Measurements from ENCODE around the gene OSTN.

Gene OSTN

GRCh38 chr3:191296041-191296541, 97.0 kb downstream of the OSTN start:
- Mint-ChIP-seq H3K9me3 (no peaks in the 10 kb centered on the region), H3K27ac (no peak overlapping the region), H3K4me3 (no peak overlapping the region), H3K4me1 (peaks cover 31% of the 10 kb centered on the region), H3K36me3 (peaks cover 2% of the 10 kb centered on the region), H3K27me3 (no peaks in the 10 kb centered on the region)
- ATAC-seq (ENCODE audit: low read depth) (peak; percentile 87), DNase-seq (ENCODE audit: low spot score in 2 of 2) (peak in 1 of 2 donors; percentile 67)

DNA sequence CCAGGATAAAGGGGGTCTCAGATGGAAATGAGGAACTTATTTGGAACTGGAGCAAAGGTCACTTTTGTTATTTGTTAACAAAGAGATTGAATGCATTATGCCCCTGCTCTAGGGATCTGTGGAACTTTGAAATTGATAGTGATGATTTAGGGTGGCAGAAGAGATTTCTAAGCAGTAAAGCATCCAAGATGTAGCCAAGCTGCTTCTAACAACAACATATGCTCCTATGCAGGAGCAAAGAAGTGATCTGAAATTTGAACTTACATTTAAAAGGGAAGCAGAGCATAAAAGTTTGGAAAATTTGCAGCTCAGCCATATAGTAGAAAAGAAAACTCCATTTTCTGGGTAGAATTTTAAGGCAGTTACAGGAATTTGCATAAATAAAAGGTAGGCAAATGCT, 99.8 kb downstream of the OSTN start:
- peak overlapping the region; percentile 78 for H3K27ac Mint-ChIP-seq
- no peaks in the 10 kb centered on the region for H3K9me3 Mint-ChIP-seq
- H3K36me3 Mint-ChIP-seq, result peaks cover 2% of the 10 kb centered on the region

DNA sequence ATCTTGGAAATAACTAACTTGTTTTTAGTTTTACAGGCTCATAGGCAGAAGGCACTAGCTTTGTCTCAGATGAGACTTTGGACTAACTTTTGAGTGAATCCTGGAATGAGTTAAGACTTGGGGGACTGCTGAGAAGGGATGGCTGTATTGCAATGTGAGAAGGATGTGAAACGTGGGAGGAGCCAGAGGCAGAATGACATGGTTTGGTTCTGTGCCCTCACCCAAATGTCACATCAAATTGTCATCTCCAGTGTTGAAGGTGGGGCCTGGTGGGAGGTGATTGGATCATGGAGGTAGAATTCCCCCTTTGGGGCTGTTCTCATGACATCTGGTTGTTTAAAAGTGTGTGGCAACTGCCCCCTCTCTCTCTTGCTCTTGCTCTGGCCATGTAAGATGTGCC, 101.4 kb downstream of the OSTN start:
- H3K36me3 Mint-ChIP-seq, result peaks cover 2% of the 10 kb centered on the region
- no peak for ATAC-seq (ENCODE audit: low read depth)
- H3K4me3 Mint-ChIP-seq, result peak overlapping the region; percentile 22
- no peak for DNase-seq (ENCODE audit: low spot score in 2 of 2)
- H3K27me3 Mint-ChIP-seq, result no peaks in the 10 kb centered on the region
- peaks cover 54% of the 10 kb centered on the region for H3K4me1 Mint-ChIP-seq
- H3K9me3 Mint-ChIP-seq, result no peaks in the 10 kb centered on the region
- H3K27ac Mint-ChIP-seq, result peak overlapping the region; percentile 83

More for the DNA sequence above, 99.8 kb downstream of the OSTN start:
- Mint-ChIP-seq H3K4me1 (peaks cover 46% of the 10 kb centered on the region), H3K27me3 (no peaks in the 10 kb centered on the region), H3K4me3 (peak overlapping the region; percentile 1)
- no peak for ATAC-seq (ENCODE audit: low read depth)
- no peak for DNase-seq (ENCODE audit: low spot score in 2 of 2)

DNA sequence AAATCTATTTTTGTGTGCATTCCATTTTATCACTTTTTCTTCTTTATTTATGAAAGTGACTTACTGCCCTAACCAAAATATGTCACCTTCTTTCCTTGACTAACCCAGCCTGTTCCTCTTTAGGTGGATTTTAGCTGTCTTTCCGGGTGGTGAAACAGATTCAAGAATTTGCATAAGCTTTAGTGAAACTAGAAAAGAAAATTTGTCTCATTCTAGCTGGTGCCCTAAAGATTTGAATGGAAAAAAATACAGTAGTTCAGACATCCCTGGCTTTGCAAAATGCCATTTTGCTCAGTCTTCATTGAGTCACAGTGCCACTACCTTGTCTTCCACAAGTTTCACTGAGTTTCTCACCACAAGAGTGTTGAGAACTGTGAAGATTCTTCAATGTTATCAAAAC, 102.0 kb downstream of the OSTN start:
- Mint-ChIP-seq H3K36me3 (peaks cover 2% of the 10 kb centered on the region), H3K27me3 (no peaks in the 10 kb centered on the region), H3K4me3 (peak overlapping the region; percentile 22), H3K4me1 (peaks cover 54% of the 10 kb centered on the region), H3K9me3 (no peaks in the 10 kb centered on the region), H3K27ac (peak overlapping the region; percentile 83)
- ATAC-seq (ENCODE audit: low read depth) (peak; percentile 80), DNase-seq (ENCODE audit: low spot score in 2 of 2) (peak in 1 of 2 donors; percentile 54)

- Mint-ChIP-seq H3K9me3 (no peaks in the 10 kb centered on the region), H3K4me1 (peaks cover 52% of the 10 kb centered on the region), H3K36me3 (peaks cover 2% of the 10 kb centered on the region), H3K27ac (peak overlapping the region; percentile 75), H3K4me3 (peak overlapping the region; percentile 5), H3K27me3 (no peaks in the 10 kb centered on the region)
- no peak for ATAC-seq (ENCODE audit: low read depth)
- no peak for DNase-seq (ENCODE audit: low spot score in 2 of 2)
Observed at GRCh38 chr3:191301782-191302411, 102.9 kb downstream of the OSTN start.

DNA sequence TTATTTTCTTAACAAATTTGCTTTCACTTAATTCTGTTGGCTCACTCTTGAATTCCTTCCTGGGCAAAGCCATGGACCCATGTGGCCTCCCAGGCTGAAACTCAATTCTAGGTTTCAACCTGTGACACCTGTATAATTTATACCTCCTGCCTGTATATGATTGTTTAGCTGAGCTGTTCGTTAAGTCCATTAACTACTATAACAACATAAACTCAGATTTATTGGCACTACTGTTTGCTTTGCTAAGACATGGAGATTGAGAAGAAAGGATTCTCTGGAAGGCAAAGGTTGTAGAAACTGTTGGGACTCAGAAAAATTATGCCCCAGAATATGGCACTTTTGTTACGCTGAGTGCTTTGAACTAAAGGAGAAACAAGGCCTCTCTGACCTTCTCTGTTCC, 103.4 kb downstream of the OSTN start:
- Mint-ChIP-seq H3K4me1 (peaks cover 49% of the 10 kb centered on the region), H3K9me3 (no peaks in the 10 kb centered on the region), H3K36me3 (peaks cover 2% of the 10 kb centered on the region), H3K27ac (peak overlapping the region; percentile 75), H3K4me3 (no peak overlapping the region), H3K27me3 (no peaks in the 10 kb centered on the region)
- ATAC-seq (ENCODE audit: low read depth), result no peak
- no peak for DNase-seq (ENCODE audit: low spot score in 2 of 2)

- no peak for DNase-seq (ENCODE audit: low spot score in 2 of 2)
Observed at GRCh38 chr3:191303596-191303995, 104.6 kb downstream of the OSTN start.

GRCh38 chr3:191306428-191306827, 107.4 kb downstream of the OSTN start:
- ATAC-seq (ENCODE audit: low read depth) (no peak), DNase-seq (ENCODE audit: low spot score in 2 of 2) (no peak)
- H3K4me1 Mint-ChIP-seq, result peaks cover 28% of the 10 kb centered on the region
- no peaks in the 10 kb centered on the region for H3K36me3 Mint-ChIP-seq
- H3K4me3 Mint-ChIP-seq, result no peak overlapping the region
- peaks cover 1% of the 10 kb centered on the region for H3K9me3 Mint-ChIP-seq
- H3K27ac Mint-ChIP-seq, result no peak overlapping the region
- no peaks in the 10 kb centered on the region for H3K27me3 Mint-ChIP-seq

More at GRCh38 chr3:191303596-191303995, 104.6 kb downstream of the OSTN start:
- Mint-ChIP-seq H3K36me3 (peaks cover 2% of the 10 kb centered on the region), H3K4me3 (no peak overlapping the region), H3K9me3 (no peaks in the 10 kb centered on the region), H3K27me3 (no peaks in the 10 kb centered on the region), H3K4me1 (peaks cover 46% of the 10 kb centered on the region), H3K27ac (no peak overlapping the region)
- ATAC-seq (ENCODE audit: low read depth), result no peak

DNA sequence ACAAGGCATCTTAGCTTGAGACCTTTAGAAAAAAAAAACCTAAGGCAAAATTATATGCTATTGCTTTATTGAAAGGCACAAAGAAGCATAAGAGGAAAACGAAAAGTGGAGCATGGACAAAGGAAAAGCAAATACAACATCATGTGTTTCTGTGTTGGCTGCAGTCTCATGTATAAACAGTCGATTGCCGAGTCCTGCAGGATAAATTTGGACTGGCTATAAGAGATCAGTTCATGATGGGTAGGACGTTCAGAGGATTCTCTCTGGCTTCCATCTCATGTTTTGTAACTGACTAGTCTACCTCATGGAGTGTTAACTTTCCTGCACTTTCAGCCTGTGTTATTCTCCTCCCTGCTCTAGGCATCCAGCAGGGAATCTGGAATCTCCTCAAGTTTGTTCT, 108.3 kb downstream of the OSTN start:
- no peak for ATAC-seq (ENCODE audit: low read depth)
- no peak for DNase-seq (ENCODE audit: low spot score in 2 of 2)
- Mint-ChIP-seq H3K27ac (no peak overlapping the region), H3K36me3 (no peaks in the 10 kb centered on the region), H3K27me3 (no peaks in the 10 kb centered on the region), H3K9me3 (peaks cover 1% of the 10 kb centered on the region), H3K4me1 (peaks cover 21% of the 10 kb centered on the region), H3K4me3 (no peak overlapping the region)

DNA sequence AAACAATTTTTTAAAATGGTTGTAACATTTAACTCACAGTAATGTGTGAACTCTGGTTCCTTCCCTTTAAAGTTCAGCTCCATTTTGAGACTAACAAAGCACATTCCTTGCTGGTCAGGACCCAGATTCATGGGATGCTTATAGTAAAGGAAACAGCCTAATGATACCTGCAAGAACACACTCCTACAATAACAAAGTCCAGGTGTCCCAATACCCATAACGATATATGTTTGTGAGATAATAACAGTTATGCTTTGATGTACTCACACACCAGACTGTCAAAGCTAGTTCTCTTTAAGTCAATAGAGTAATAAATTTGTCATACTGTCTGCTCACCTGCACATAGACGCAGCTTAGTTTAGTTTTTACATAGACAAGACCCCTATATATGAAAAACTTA, 114.3 kb downstream of the OSTN start:
- peaks cover 2% of the 10 kb centered on the region for H3K4me1 Mint-ChIP-seq
- H3K27ac Mint-ChIP-seq, result no peak overlapping the region
- no peak for DNase-seq (ENCODE audit: low spot score in 2 of 2)
- peaks cover 1% of the 10 kb centered on the region for H3K9me3 Mint-ChIP-seq
- no peaks in the 10 kb centered on the region for H3K36me3 Mint-ChIP-seq
- no peak overlapping the region for H3K4me3 Mint-ChIP-seq
- no peaks in the 10 kb centered on the region for H3K27me3 Mint-ChIP-seq
- no peak for ATAC-seq (ENCODE audit: low read depth)

DNA sequence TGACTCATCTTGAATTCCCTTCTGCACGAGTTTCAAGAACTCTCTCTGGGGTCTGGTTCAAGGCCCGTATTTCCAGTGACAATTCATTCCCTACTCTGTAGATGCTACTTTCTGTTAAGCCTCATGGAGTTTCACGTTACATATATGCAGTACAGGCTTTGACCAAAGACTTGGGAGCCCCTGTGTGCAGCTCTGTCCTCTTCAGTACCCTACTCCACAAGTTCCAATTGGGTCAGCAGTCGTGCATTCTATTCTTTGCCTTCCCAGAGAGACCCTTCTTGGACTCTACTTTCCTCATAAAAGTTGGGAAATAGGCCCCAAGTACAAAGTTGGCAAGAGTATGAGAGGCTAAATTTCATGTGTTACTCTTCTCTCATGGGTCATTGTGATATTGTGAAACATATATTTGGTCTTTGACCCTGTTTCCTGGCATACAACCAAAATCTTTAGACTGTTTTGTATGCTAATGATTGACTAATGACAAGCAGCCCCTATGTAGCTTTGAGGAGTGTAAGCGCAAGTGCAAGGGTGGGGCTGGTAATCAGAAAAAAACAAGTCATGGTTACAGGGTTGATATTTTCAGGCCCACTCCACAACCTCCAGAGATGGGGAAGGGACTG, 115.2 kb downstream of the OSTN start:
- DNase-seq (ENCODE audit: low spot score in 2 of 2) (no peak), ATAC-seq (ENCODE audit: low read depth) (no peak)
- Mint-ChIP-seq H3K9me3 (peaks cover 1% of the 10 kb centered on the region), H3K27ac (no peak overlapping the region), H3K36me3 (no peaks in the 10 kb centered on the region), H3K4me3 (no peak overlapping the region), H3K27me3 (no peaks in the 10 kb centered on the region), H3K4me1 (peaks cover 2% of the 10 kb centered on the region)
